Vagina (tissue), 2 donors: Measurements from ENCODE around the gene GATM.

Source experiments
- POLR2A ChIP-seq, 2 donors: fragments of 450-650 bp; IDR thresholded peaks; one replicate each; pipeline ENCODE4 v1.6.1; 2017; ENCODE audit warnings: antibody characterized with exemption in 2 of 2, mild to moderate bottlenecking in 2 of 2, moderate library complexity in 2 of 2
- TF ChIP-seq, protein P1 (sequence below), 3 experiments: fragments of 450-650 bp in 2 of 3; fragments of 200-600 bp in 1 of 3; sonication (generic) in 1 of 3; IDR thresholded peaks; one replicate each; pipeline ENCODE4 v1.5.1; 2017 to 2019; ENCODE audit warnings: antibody characterized with exemption in 3 of 3, mild to moderate bottlenecking in 2 of 3, moderate library complexity in 2 of 3

DNA sequence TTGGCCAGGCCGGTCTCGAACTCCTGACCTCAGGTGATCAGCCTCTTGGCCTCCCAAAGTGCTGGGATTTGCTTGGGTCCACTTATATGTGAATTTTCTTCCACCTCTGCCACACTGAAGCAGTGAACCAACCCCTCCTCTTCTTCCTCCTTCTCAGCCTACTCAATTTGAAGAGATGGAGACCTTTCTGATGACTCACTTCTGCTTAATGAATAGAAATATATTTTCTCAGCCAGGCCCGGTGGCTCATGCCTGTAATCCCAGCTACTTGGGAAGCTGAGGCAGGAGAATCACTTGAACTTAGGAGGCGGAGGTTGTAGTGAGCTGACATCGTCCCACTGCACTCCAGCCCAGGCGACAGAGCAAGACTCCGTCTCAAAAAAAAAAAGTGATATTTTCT, 46.8 kb upstream of the GATM start:
- TF ChIP-seq, protein P1, sequence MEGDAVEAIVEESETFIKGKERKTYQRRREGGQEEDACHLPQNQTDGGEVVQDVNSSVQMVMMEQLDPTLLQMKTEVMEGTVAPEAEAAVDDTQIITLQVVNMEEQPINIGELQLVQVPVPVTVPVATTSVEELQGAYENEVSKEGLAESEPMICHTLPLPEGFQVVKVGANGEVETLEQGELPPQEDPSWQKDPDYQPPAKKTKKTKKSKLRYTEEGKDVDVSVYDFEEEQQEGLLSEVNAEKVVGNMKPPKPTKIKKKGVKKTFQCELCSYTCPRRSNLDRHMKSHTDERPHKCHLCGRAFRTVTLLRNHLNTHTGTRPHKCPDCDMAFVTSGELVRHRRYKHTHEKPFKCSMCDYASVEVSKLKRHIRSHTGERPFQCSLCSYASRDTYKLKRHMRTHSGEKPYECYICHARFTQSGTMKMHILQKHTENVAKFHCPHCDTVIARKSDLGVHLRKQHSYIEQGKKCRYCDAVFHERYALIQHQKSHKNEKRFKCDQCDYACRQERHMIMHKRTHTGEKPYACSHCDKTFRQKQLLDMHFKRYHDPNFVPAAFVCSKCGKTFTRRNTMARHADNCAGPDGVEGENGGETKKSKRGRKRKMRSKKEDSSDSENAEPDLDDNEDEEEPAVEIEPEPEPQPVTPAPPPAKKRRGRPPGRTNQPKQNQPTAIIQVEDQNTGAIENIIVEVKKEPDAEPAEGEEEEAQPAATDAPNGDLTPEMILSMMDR (IDR thresholded peaks at IDR 0.05) = no peak
- no peak for TF ChIP-seq POLR2A (IDR thresholded peaks at IDR 0.05)
